ENCODE data around the gene PAIP2. TPM values are rescaled to one million over a fixed set of nuclear protein-coding genes. Genes with fewer than 3 reads are reported as not detected.
A peak's percentile ranks its signal among the peaks of the same experiment; 100 is the strongest.

Gene PAIP2
- total and polyA plus RNA-seq, 8 donors: 66.8 to 171 (median 137) TPM

- ATAC-seq: no peak
- Histone ChIP-seq H3K4me1 (peaks cover 0 to 18% of the 10 kb centered on the region in 2 donors), H3K27me3 (peaks cover 4 to 11% of the 10 kb centered on the region in 2 donors), H3K9me3 (no peaks in the 10 kb centered on the region), H3K36me3 (peaks cover 0 to 6% of the 10 kb centered on the region in 2 donors), H3K4me3 (no peak overlapping the region), H3K27ac (no peak overlapping the region)
- intact Hi-C loops (cut with DNase I): no loop called here
- no peak for DNase-seq
- TF ChIP-seq CTCF (IDR thresholded peaks at IDR 0.05): no peak
These were observed 58.0 kb downstream of the PAIP2 start for GRCh38 chr5:139399501-139400121.

DNA sequence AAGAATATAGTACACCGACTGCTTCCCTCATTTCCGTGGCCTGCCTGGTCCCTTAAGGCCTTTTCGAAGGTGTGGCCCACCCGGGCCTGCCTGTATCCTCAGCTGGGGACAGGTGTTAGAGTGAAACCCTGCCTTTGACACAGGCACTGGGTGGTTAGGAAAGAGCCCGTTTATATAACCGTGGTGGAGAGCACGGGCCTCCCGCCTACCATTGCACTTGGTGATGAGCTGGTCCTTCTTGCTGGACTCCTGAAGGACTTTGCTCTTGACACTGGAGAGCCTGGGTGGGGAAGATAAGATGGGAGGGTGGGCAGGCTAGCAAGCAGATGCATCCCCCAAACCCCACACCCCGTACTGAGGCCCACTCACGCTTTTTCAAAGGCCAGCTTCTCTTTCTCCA lies 59.9 kb downstream of the PAIP2 start:
- Histone ChIP-seq H3K9me3 (no peaks in the 10 kb centered on the region), H3K4me3 (no peak overlapping the region), H3K36me3 (peaks cover 0 to 6% of the 10 kb centered on the region in 2 donors), H3K27me3 (no peaks in the 10 kb centered on the region), H3K4me1 (peaks cover 0 to 15% of the 10 kb centered on the region in 2 donors), H3K27ac (no peak overlapping the region)
- DNase-seq (no peak), ATAC-seq (no peak)
- intact Hi-C loops (cut with DNase I): no loop called here
- TF ChIP-seq CTCF (IDR thresholded peaks at IDR 0.05): no peak

GRCh38 chr5:139402561-139403158 lies 61.0 kb downstream of the PAIP2 start:
- ATAC-seq (no peak), DNase-seq (no peak)
- intact Hi-C loops (cut with DNase I): no loop called here
- H3K4me3 ChIP-seq: peak overlapping the region in 1 of 2 donors; percentile 52
- TF ChIP-seq CTCF (IDR thresholded peaks at IDR 0.05): peak; percentile 26 to 46
- no peaks in the 10 kb centered on the region for H3K27me3 ChIP-seq
- H3K9me3 ChIP-seq: no peaks in the 10 kb centered on the region
- no peak overlapping the region for H3K27ac ChIP-seq
- H3K4me1 ChIP-seq: peaks cover 0 to 15% of the 10 kb centered on the region in 2 donors
- peaks cover 0 to 6% of the 10 kb centered on the region in 2 donors for H3K36me3 ChIP-seq

DNA sequence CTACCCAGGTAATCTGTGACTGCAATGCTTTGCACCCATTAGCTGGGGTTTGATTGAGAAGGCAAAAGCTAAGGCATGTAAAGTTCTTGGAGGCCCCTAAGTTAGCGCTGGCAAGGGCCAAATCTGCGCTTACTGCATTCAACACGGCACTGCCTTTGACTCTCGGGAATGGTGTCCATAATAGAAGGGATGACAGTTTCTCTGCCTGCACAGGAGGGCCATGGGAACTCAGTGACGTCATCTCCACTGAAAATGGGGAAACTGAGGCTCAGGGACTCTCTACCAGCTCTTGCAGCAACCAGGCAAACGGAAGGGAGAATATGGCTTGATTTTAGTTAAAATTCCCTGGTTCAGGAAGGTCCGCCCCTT lies 61.7 kb downstream of the PAIP2 start:
- no peak for TF ChIP-seq CTCF (IDR thresholded peaks at IDR 0.05)
- peak overlapping the region; percentile 31 to 52 for H3K4me3 ChIP-seq
- H3K9me3 ChIP-seq: no peaks in the 10 kb centered on the region
- no peaks in the 10 kb centered on the region for H3K27me3 ChIP-seq
- intact Hi-C loops (cut with DNase I): no loop called here
- peaks cover 0 to 6% of the 10 kb centered on the region in 2 donors for H3K36me3 ChIP-seq
- H3K4me1 ChIP-seq: peaks cover 0 to 15% of the 10 kb centered on the region in 2 donors
- DNase-seq (no peak), ATAC-seq (peak; percentile 1)
- peak overlapping the region; percentile 88 to 91 for H3K27ac ChIP-seq

DNA sequence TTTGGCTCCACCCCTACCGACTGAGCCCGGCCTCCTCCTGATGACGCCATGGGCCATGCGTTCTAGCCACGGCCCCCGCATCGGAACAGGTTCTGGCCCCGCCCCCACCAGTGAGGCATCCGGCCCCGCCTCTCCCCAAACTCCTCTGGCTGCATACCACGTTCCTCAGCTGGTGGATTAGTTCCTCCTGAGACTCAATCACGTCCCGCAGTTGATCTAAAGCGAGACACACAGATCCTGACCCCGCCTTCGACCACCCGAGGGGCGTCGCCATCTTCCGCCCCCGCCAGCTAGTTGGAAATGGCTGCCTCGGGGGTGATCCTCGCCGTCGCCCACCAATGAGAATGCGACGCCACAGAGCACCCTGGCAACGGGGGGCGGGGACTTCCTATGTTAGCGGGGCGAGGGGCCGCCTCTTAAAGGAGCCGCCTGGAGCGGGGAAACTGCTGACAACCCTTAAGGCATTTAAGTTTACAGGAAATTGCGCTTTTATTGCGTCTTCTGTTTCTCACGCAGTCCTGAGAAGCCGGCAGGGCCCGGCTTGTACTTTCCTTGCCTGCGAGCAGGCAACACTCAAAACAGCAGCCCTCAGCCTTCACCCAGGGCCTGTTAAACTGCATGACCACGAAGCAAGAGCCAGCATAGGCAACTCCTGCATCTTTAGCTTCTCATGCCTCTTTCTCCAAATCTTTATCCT lies 62.3 kb downstream of the PAIP2 start, which contains the start of gene SPATA24:
TSS of gene SPATA24 (minus strand) at position 303 of the 697 bp plus-strand sequence. CDS start at position 274, 29 bp downstream.
- TF ChIP-seq CTCF (IDR thresholded peaks at IDR 0.05): no peak
- no peaks in the 10 kb centered on the region for H3K9me3 ChIP-seq
- H3K27me3 ChIP-seq: no peaks in the 10 kb centered on the region
- ATAC-seq (peak; percentile 97), DNase-seq (peak; percentile 98)
- peaks cover 0 to 15% of the 10 kb centered on the region in 2 donors for H3K4me1 ChIP-seq
- intact Hi-C loops (cut with DNase I): no loop called here
- peak within 1 kb of the TSS; percentile 88 to 91 for H3K27ac ChIP-seq
- peak within 1 kb of the TSS; percentile 31 to 52 for H3K4me3 ChIP-seq
- H3K36me3 ChIP-seq: peaks cover 0 to 6% of the 10 kb centered on the region in 2 donors
